K562 (cell line): Measurements from ENCODE around the gene DSG3. TPM values are rescaled to one million over a fixed set of nuclear protein-coding genes. Genes with fewer than 3 reads are reported as not detected.

Experiments
- ATAC-seq: fragments of 200-7000 bp; cut with Tn5 transposase; 3 replicates; pipeline ENCODE4 v1.9.1; 2020; ENCODE audit warnings: moderate library complexity
- BruUV-seq: library from RNA; stranded (reverse); fragments of 400-500 nt; replicated peaks from 2 replicates; lab custom pipeline; 2021; lab: Mats Ljungman, UMichigan
- CTCF ChIA-PET: fragments of 300-600 bp; formaldehyde crosslinking; extraction: SDS; loops from one replicate; lab custom pipeline; 2021; ENCODE audit warnings: low intra/inter-chr PET ratio; lab: Yijun Ruan, JAX
- POLR2A ChIA-PET: fragments of 300-600, 350-650 bp; sonication (Branson Sonifier 250); formaldehyde crosslinking; extraction: SDS; loops from one replicate; lab custom pipeline; 2021; ENCODE audit warnings: antibody characterized with exemption, inconsistent platforms; lab: Yijun Ruan, JAX
- DNase-seq, 4 experiments: peaks; one replicate each; pipeline versions ENCODE4 v3.0.0 to v3.0.0-alpha.2; 2011 to 2018; ENCODE audit warnings: low spot score in 3 of 4, mixed read lengths in 3 of 4; ENCODE audit errors: extremely low read depth in 1 of 4
- FAIRE-seq: peaks from 2 replicates; lab custom pipeline; 2011; peaks lifted over from hg19 to GRCh38; lab: Jason Lieb, UNC
- H2AFZ ChIP-seq: 2 replicates; pipeline ENCODE4 v1.6.0; 2011; ENCODE audit warnings: low read depth, low read length, control low read depth, inconsistent platforms
- H3K27ac ChIP-seq: fragments of 200-600 bp; 3 replicates; pipeline ENCODE4 v1.8.0; 2011; ENCODE audit warnings: low read depth, mild to moderate bottlenecking, control low read depth, inconsistent platforms, low read length, moderate library complexity, mixed read lengths; ENCODE audit errors: extremely low read depth
- H3K27me3 ChIP-seq, 2 experiments: fragments of 300-600 bp in 1 of 2; 2 replicates in 1 of 2; 3 replicates in 1 of 2; pipeline versions ENCODE4 v1.6.0 to v1.8.0; 2011; ENCODE audit warnings: inconsistent platforms in 2 of 2, low read length in 2 of 2, mild to moderate bottlenecking in 1 of 2, mixed read lengths in 1 of 2, moderate library complexity in 1 of 2; ENCODE audit not compliant: control insufficient read depth in 2 of 2, insufficient read depth in 2 of 2
- H3K36me3 ChIP-seq: fragments of 300-600 bp; 3 replicates; pipeline ENCODE4 v1.8.0; 2011; ENCODE audit warnings: mild to moderate bottlenecking, low read length, inconsistent platforms; ENCODE audit not compliant: control insufficient read depth, insufficient read depth
- H3K4me1 ChIP-seq, 2 experiments: fragments of 200-600 bp in 1 of 2; replicated peaks in 1 of 2; 2 replicates in 1 of 2; 3 replicates in 1 of 2; pipeline versions ENCODE4 v1.5.1 to v1.8.0; 2011; ENCODE audit warnings: inconsistent platforms in 2 of 2, low read length in 2 of 2, mild to moderate bottlenecking in 1 of 2, mixed read lengths in 1 of 2, moderate library complexity in 1 of 2; ENCODE audit not compliant: control insufficient read depth in 2 of 2, insufficient read depth in 2 of 2
- H3K4me2 ChIP-seq: 2 replicates; pipeline ENCODE4 v1.6.1; 2011; ENCODE audit warnings: low read length, control low read depth, inconsistent platforms, mixed read lengths; ENCODE audit not compliant: insufficient read depth
- H3K4me3 ChIP-seq: fragments of 200-600 bp; sonication (generic), shearing (Covaris generic); 2 replicates; pipeline ENCODE4 v1.5.1; 2016; ENCODE audit warnings: control low read depth, inconsistent platforms
- H3K79me2 ChIP-seq: fragments of 200-600 bp; 3 replicates; pipeline ENCODE4 v1.8.0; 2011; ENCODE audit warnings: low read length, inconsistent platforms; ENCODE audit not compliant: control insufficient read depth, insufficient read depth
- H3K9ac ChIP-seq, 2 experiments: 2 replicates each; pipeline versions ENCODE4 v1.6.0 to v1.6.1; 2011; ENCODE audit warnings: low read depth in 2 of 2, low read length in 2 of 2, control low read depth in 1 of 2, inconsistent platforms in 1 of 2, mild to moderate bottlenecking in 1 of 2, mixed read lengths in 1 of 2; ENCODE audit not compliant: insufficient read depth in 1 of 2
- H3K9me1 ChIP-seq: one replicate; pipeline ENCODE4 v1.6.0; 2011; ENCODE audit warnings: inconsistent platforms, mild to moderate bottlenecking, low read length, moderate library complexity; ENCODE audit not compliant: control insufficient read depth, insufficient read depth
- H3K9me3 ChIP-seq: replicated peaks from 2 replicates; pipeline ENCODE4 v1.5.1; 2011; ENCODE audit warnings: low read depth, low read length, inconsistent platforms; ENCODE audit not compliant: control insufficient read depth, insufficient read depth
- H4K20me1 ChIP-seq: replicated peaks from 2 replicates; pipeline ENCODE4 v1.6.1; 2011; ENCODE audit warnings: low read length, inconsistent platforms, mixed read lengths; ENCODE audit not compliant: control insufficient read depth, insufficient read depth
- NCOA1 ChIP-seq: fragments of 450-650 bp; IDR thresholded peaks from 2 replicates; pipeline ENCODE4 v1.6.1; 2016; ENCODE audit warnings: low read depth
- SIN3A ChIP-seq, 2 experiments: fragments of 150-350 bp in 1 of 2; IDR thresholded peaks; 2 replicates each; pipeline ENCODE4 v1.6.1; 2011 to 2016; ENCODE audit warnings: borderline replicate concordance in 2 of 2, low read depth in 2 of 2, low read length in 2 of 2, mild to moderate bottlenecking in 2 of 2, moderate library complexity in 2 of 2; ENCODE audit not compliant: control insufficient read depth in 1 of 2
- SMARCC2 ChIP-seq: fragments of 450-650 bp; IDR thresholded peaks from 2 replicates; pipeline ENCODE4 v1.6.1; 2017; ENCODE audit warnings: antibody characterized with exemption, moderate library complexity, mild to moderate bottlenecking, low read depth
- THRAP3 ChIP-seq: fragments of 450-650 bp; IDR thresholded peaks from 2 replicates; pipeline ENCODE4 v1.6.1; 2016; ENCODE audit warnings: mild to moderate bottlenecking, inconsistent platforms, borderline replicate concordance
- U2AF1 ChIP-seq: fragments of 200-400 bp; formaldehyde crosslinking; optimal IDR thresholded peaks from 2 replicates; pipeline ENCODE3; 2017; ENCODE audit warnings: mild to moderate bottlenecking, low read depth, low read length, moderate library complexity
- ZNF124 ChIP-seq: sonication (generic); formaldehyde crosslinking; IDR thresholded peaks from 2 replicates; pipeline ENCODE4 v1.8.1; 2022; ENCODE audit warnings: missing genetic modification reagents
- ZNF436 ChIP-seq: fragments of 250-450, 450-650 bp; sonication (Bioruptor Pico); formaldehyde crosslinking; IDR thresholded peaks from 2 replicates; pipeline ENCODE4 v1.7.0; 2020; ENCODE audit warnings: mild to moderate bottlenecking
- WGBS: fragments of 100-300 bp; shearing (Covaris generic); methylation state at CpG from one replicate; pipeline ENCODE4 v1.1.6; 2016; ENCODE audit warnings: low coverage, mixed read lengths; ENCODE audit not compliant: insufficient coverage; ENCODE audit errors: missing lambda C conversion rate; 5-methylcytosine and 5-hydroxymethylcytosine counted together
- in situ Hi-C: fragments of 300-500 bp; cut with MboI; formaldehyde crosslinking; loops from 4 replicates; pipeline ENCODE4 v1.15.0; 2018; ENCODE audit warnings: inconsistent platforms, mixed read lengths
- intact Hi-C: fragments of 100-400 bp; cut with micrococcal nuclease; formaldehyde crosslinking; loops from 2 replicates; pipeline ENCODE4 v1.14.2; 2022
- polyA plus RNA-seq, 8 experiments: library from polyadenylated mRNA; depleted of rRNA in 4 of 8; stranded (reverse) in 5 of 8; unstranded in 3 of 8; fragments of >200 nt; fragmentation: Nextera tagmentation in 2 of 8; fragmentation: Illumina TruSeq in 1 of 8; extraction: Ambion mirVana in 2 of 8; extraction: Trizol in 1 of 8; gene quantifications; 2 replicates each; pipeline versions ENCODE4 v1.2.1 to v1.2.3, GENCODE V29; 2011 to 2014; ENCODE audit warnings: inconsistent platforms in 1 of 8, missing spikeins in 1 of 8
- total RNA-seq, 7 experiments: library from RNA; depleted of rRNA in 6 of 7; stranded (reverse); fragments of >200 nt in 6 of 7; fragmentation: Illumina TruSeq in 2 of 7; extraction: Trizol in 2 of 7; gene quantifications; 2 replicates each; pipeline versions ENCODE4 v1.2.1 to v1.2.3, GENCODE V29; 2011 to 2021; ENCODE audit warnings: low replicate concordance in 1 of 7
- TF ChIP-seq, protein P1 (sequence below), 2 experiments: fragments of 450-650 bp in 1 of 2; IDR thresholded peaks; 2 replicates each; pipeline ENCODE4 v1.6.1; 2011 to 2017; ENCODE audit warnings: low read depth in 2 of 2, antibody characterized with exemption in 1 of 2, borderline replicate concordance in 1 of 2, low read length in 1 of 2, mild to moderate bottlenecking in 1 of 2, mixed read lengths in 1 of 2; ENCODE audit not compliant: control insufficient read depth in 1 of 2

Gene DSG3
- total and polyA plus RNA-seq, 9 of the 15 experiments (the other 6 are each of a cell fraction or from before 2014, with no cell fraction given) = 0.04 to 0.18 (median 0.07) TPM; not detected in 1

DNA sequence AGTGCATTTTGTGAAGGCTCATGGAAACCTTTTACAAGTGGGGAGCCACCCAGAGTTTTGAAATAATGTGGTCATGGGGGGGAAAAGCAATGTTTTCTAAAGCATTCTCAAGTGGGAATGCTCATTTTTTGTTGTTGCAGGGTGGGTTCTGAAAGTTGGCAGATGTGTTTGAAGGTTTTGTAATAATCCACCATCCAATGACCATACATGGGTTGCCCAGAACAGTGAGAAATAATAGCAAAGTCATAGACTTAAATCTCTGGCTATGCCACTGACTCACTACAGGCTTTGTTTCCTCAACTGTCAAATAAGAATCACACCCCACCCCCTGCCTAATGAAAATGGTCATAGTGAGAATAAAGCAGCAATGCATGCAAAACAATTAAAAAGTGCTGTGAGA lies 2.9 kb downstream of the DSG3 start:
- ATAC-seq (no peak), DNase-seq (no peak), FAIRE-seq (no peak)
- H2AFZ ChIP-seq = no peak overlapping the region
- POLR2A ChIA-PET = no interaction called here
- no peak for TF ChIP-seq THRAP3
- no peaks in the 10 kb centered on the region for H3K36me3 ChIP-seq
- in situ Hi-C loops (no loop called here), intact Hi-C loops (no loop called here)
- no peak overlapping the region for H3K4me2 ChIP-seq
- 0 out of 5 replicates have a peak, but pooled peaks cover 0 to 3% of the 10 kb centered on the region in 2 experiments for H3K27me3 ChIP-seq
- H3K9me1 ChIP-seq = no peaks in the 10 kb centered on the region
- no peaks in the 10 kb centered on the region for H3K79me2 ChIP-seq
- H3K9me3 ChIP-seq = no peaks in the 10 kb centered on the region
- CTCF ChIA-PET = no interaction called here
- BruUV-seq = no TSS peak
- H3K27ac ChIP-seq = no peak overlapping the region
- H4K20me1 ChIP-seq = no peaks in the 10 kb centered on the region
- no peak overlapping the region for H3K9ac ChIP-seq
- no peaks in the 10 kb centered on the region for H3K4me1 ChIP-seq
- H3K4me3 ChIP-seq = no peak overlapping the region

DNA sequence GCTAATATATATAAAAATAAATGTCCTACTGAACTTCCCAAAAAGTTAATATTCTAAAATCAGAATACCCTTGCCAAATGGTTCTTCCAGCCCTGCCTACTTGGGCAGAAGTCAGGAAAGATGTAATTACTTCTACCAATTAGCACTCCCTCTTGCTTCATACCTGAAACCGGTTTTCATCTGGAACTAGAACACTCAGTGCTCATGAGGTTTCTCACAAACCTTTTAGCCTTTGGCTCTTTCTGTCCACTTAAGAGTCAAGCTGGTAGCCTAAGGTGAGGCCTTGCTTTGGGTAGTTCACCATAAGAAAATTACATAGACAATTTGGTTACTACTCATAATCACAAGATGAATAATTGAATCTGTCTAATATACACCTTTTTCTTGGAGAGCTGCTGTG lies 4.1 kb downstream of the DSG3 start:
- FAIRE-seq (no peak), ATAC-seq (no peak)
- Histone ChIP-seq H3K36me3 (no peaks in the 10 kb centered on the region), H3K9ac (no peak overlapping the region), H2AFZ (no peak overlapping the region), H3K79me2 (no peaks in the 10 kb centered on the region), H3K9me1 (no peaks in the 10 kb centered on the region), H3K27me3 (0 out of 5 replicates have a peak, but pooled peaks cover 0 to 3% of the 10 kb centered on the region in 2 experiments), H3K4me2 (no peak overlapping the region), H3K27ac (no peak overlapping the region), H3K9me3 (no peaks in the 10 kb centered on the region), H3K4me1 (no peaks in the 10 kb centered on the region)
- CTCF ChIA-PET = no interaction called here
- 0% methylated on average over 1 of the region's 1 CpG for WGBS
- no peak for TF ChIP-seq SMARCC2
- TF ChIP-seq NCOA1 = no peak
- TF ChIP-seq U2AF1 = no peak
- no peak for TF ChIP-seq SIN3A (IDR thresholded peaks at IDR 0.05; ENCODE audit: borderline replicate concordance in 2 of 2, control insufficient read depth in 1 of 2, low read depth in 2 of 2, low read length in 2 of 2)
- TF ChIP-seq, protein P1, sequence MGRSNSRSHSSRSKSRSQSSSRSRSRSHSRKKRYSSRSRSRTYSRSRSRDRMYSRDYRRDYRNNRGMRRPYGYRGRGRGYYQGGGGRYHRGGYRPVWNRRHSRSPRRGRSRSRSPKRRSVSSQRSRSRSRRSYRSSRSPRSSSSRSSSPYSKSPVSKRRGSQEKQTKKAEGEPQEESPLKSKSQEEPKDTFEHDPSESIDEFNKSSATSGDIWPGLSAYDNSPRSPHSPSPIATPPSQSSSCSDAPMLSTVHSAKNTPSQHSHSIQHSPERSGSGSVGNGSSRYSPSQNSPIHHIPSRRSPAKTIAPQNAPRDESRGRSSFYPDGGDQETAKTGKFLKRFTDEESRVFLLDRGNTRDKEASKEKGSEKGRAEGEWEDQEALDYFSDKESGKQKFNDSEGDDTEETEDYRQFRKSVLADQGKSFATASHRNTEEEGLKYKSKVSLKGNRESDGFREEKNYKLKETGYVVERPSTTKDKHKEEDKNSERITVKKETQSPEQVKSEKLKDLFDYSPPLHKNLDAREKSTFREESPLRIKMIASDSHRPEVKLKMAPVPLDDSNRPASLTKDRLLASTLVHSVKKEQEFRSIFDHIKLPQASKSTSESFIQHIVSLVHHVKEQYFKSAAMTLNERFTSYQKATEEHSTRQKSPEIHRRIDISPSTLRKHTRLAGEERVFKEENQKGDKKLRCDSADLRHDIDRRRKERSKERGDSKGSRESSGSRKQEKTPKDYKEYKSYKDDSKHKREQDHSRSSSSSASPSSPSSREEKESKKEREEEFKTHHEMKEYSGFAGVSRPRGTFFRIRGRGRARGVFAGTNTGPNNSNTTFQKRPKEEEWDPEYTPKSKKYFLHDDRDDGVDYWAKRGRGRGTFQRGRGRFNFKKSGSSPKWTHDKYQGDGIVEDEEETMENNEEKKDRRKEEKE (IDR thresholded peaks at IDR 0.05; ENCODE audit: borderline replicate concordance in 1 of 2, control insufficient read depth in 1 of 2, low read depth in 2 of 2, low read length in 1 of 2) = no peak
- no peak for TF ChIP-seq ZNF436
- no peak for TF ChIP-seq ZNF124 (CRISPR knock-in tag)
- TF ChIP-seq, all 486 proteins: peak for 0
- POLR2A ChIA-PET = no interaction called here
- no peak for DNase-seq
- in situ Hi-C loops = no loop called here
- BruUV-seq = no TSS peak
- intact Hi-C loops = no loop called here
- Histone ChIP-seq H3K4me3 (no peak overlapping the region), H4K20me1 (no peaks in the 10 kb centered on the region)
